Stimulated activated CD8-positive, alpha-beta memory T cell treated with anti-CD3 and anti-CD28 coated beads, Interleukin-2, amount 100 ng/mL, for 48 hours (primary cell): ENCODE measurements around the gene ZCCHC2.

ENCODE experiments used
- DNase-seq, 2 donors: peaks; one replicate each; pipeline ENCODE4 v3.0.0-alpha.2; 2020; ENCODE audit warnings: low read depth in 2 of 2

The ZCCHC2 gene

DNA sequence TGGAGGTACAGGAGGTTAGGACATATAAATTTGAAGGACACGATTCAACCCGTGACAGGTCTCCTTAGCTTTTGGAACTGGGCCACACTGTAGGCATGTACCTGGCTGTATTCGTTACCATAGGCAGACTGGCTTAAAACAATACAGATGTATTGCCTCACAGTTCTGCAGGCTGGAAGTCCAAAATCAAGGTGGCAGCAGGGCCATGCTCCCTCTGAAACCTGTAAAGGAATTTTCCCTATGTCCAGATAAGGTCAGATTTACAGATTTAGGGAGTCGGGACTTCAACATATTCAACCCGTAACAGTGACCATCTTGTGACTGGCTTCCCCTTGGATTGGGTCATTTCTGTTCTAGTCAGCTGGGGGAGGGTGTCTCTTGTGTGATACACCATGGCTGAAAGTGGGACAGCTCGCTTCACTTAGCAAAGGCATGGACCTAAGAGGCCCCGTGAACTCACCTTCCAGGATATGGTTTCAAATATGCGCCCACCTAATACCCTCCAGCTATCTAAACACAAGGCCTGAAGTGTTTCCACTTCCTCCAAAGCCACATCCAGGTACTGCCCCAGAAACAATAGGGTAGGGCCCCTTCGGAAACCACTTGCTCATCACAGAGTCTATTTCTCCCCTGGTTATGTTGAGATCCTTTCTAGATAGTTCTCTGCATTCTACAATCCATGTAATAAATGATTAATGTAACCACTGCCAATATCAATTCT, 85.0 kb downstream of the ZCCHC2 start:
- no peak for DNase-seq

GRCh38 chr18:62609764-62610163, 86.9 kb downstream of the ZCCHC2 start:
- DNase-seq, result no peak

DNA sequence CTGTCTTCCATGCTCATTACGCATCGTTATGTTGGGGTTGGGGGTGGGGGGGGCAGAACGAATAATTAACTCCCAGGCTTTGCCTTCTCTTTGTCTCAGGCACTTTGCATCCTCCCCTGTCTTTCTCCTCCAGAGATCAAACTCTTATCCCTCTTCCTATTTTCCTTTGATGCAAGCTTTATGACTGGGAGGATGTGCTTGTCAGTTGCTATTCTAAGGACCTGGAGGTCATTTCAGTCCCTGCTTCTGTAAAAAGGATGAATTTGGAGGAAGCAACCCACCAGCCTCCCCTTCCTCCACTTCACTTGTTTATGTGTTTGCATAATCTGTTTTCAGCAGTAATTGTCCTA, 87.5 kb downstream of the ZCCHC2 start:
- no peak for DNase-seq

GRCh38 chr18:62610701-62611411, 88.0 kb downstream of the ZCCHC2 start:
- no peak for DNase-seq

DNA sequence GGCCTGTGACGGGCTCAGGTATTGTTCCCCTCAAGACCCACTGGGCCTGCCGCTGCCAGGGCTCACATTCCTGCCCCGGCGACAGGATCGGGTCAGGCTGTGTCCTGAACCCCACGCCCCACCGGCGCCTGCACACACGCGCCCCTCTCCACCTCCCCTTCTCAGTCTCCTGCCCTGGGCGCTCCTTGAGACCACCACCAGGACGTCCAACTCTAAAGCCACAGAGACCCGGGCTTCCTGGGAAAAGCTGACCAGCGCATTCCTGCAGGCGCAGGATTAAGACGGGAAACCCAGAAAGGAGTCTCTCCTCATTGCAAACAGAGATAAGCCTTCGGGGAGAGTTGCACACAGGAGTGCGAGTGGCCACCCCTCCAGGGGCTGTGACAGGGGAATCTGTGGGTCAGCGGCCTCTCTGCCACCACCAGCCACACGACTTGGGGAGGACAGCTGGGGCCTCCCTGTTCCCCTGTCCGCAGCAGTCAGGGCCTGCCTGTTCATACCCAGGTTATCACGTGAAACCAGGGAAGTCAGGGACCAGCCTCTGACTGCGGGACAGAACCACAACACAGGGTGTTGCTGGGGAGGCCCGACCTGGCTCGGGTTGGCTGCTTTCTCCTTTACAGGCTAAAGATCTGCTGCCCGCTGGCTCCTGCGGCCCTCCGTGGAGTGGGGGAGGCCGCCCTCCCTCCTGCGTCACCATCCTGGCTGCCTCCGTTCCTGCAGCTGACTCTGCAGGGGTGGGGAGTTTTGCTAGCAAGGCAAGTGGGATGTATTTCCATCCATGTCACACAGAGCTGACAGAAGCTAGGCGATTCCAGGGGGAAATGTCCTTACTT, 88.8 kb downstream of the ZCCHC2 start:
- no peak for DNase-seq

- no peak for DNase-seq
Observed at GRCh38 chr18:62612289-62612645, 89.4 kb downstream of the ZCCHC2 start.

DNA sequence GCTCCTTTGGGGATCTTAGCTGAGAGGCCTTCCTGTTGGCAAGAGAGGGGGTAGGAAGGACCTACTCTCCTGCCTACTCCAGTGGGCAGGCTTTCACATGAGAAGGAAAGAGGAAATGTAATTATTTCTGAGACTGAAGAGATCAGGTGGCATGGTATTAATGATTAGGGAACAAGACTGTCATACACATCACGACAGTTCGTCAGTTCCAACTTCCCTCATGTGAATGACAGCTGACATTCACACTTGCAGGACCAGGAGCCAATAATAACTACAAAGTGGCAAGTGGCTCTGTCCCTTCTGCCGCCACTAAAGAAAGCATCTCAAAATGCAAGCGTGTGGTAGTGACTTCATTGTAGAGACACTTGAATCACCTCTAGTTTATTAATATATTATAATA, 90.0 kb downstream of the ZCCHC2 start:
- no peak for DNase-seq

GRCh38 chr18:62614494-62614893, 91.7 kb downstream of the ZCCHC2 start:
- no peak for DNase-seq

DNA sequence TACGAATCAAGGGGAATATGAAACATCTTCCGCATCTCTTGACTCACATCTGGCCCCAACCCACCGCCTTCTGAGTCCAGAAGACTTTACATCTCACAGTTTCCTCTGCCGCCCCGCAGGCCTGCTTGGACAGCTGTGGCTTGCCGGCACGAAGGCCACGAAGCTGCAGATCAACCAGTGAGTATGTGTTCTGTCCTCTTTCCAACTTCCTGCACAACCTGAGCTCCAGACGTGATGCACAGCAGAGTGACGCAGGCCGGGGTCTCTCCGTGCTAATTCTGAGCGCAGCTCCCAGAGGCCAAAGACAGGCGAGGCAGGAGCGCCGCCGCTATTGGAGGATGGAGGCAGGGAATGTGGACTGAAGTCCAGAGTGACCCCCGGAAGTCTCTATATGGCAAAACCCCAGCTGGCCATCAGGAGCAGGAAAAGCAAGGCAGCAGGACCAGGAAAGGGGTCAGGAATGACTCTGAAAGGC, 93.5 kb downstream of the ZCCHC2 start:
- no peak for DNase-seq

DNA sequence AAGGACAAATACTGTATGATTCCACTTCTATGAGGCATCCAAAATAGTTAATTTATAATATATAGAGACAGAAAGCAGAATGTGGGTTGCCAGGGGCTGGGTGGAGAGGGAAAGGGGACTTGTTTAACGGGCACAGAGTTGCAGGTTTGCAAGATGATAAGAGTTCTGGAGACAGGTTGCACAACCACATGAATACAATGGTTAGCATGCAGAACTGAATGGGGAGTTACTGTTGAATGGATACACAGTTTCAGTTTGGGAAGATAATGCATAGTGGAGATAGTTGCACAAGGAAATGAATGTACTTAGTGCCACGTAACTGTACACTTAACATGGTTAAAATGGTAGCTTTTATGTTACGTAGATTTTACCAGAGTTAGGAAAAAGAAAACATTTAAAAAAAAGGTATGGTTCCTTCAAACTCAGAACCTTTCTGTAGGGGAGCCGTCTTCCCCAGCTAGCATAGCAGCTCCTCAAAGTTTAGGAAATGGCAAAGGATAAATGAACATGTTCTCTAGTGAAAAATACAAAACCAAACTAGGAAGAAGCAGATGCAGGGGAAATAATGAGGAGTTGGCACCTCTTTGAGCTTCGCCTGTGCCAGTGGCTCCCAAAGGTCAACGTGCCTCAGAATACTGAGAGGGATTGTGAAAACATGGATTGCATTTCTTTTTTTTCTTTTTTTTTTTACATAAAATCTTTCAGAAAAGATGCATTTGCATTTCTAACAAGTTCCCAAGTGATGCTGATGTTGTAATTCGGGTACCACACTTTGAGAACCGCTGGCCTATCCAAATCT, 95.2 kb downstream of the ZCCHC2 start:
- DNase-seq, result no peak

DNA sequence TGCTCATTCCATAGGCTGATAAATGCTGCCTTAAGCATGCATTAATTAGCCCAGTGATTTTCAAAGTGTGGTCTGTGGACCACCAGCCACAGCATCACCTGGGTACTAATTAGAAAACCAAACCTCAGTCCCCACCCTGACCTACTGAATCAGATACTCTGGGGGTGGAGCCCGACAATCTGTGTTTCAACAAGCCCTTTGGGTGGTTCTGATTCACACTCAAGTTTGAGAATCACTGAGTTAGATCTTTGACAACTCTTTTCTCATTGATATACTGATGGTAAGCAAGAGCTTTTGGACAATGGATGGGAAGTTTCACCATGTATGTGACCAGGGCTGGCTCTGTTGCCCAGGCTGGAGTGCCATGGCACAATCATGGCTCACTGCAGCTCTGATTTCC, 95.9 kb downstream of the ZCCHC2 start:
- no peak for DNase-seq

DNA sequence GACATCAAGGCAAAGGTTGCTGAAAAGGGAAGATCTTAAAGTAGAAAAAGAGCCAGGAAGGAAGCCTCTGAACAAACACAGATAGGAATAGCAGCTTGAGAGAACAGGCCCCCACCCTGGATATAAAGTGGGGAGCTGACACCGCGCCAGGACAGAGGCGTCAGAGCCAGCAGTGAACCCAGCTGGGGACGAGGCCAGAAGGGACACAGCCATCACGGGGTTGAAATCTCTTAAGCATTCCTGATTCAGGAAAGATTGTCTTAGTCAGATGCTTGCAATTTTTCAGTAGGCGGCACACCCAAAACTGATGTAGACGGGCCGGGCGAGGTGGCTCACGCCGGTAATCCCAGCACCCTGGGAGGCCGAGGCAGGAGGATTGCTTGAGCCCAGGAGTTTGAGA, 98.7 kb downstream of the ZCCHC2 start:
- no peak for DNase-seq

- no peak for DNase-seq
Observed at GRCh38 chr18:62625019-62625418, 102.2 kb downstream of the ZCCHC2 start.
